Motor neuron (in vitro differentiated cells): ENCODE data around the gene NT5DC3. TPM values are rescaled to one million over a fixed set of nuclear protein-coding genes. Genes with fewer than 3 reads are reported as not detected.

Experiments used
- ATAC-seq, 8 experiments: fragments of 200-7000 bp; cut with Tn5 transposase; replicated peaks in 6 of 8; 2 replicates each; pipeline ENCODE4 v1.8.0; 2021; ENCODE audit warnings: mild to moderate bottlenecking in 8 of 8, moderate library complexity in 8 of 8
- H3K27ac ChIP-seq, 2 donors: fragments of 250-450 bp; sonication (Bioruptor Pico); 2 replicates each; pipeline ENCODE4 v1.9.0; 2021; ENCODE audit warnings: antibody characterized with exemption in 2 of 2, mild to moderate bottlenecking in 2 of 2, moderate library complexity in 1 of 2
- H3K4me1 ChIP-seq, 2 donors: fragments of 250-450 bp; sonication (Bioruptor Pico); replicated peaks in 1 of 2; 2 replicates each; pipeline ENCODE4 v1.6.1; 2021; ENCODE audit warnings: antibody characterized with exemption in 2 of 2, mild to moderate bottlenecking in 2 of 2, moderate library complexity in 1 of 2
- H3K4me3 ChIP-seq, 5 donors: fragments of 250-450 bp; sonication (Bioruptor Pico); 2 replicates each; pipeline ENCODE4 v1.9.0; 2021; ENCODE audit warnings: antibody characterized with exemption in 5 of 5, mild to moderate bottlenecking in 5 of 5, moderate library complexity in 4 of 5
- WGBS, 10 experiments: fragments of 450-650 bp; shearing (Covaris generic); methylation state at CpG; one replicate each; pipeline ENCODE4 v1.0.0; 2022; 5-methylcytosine and 5-hydroxymethylcytosine counted together
- in situ Hi-C, 9 experiments: fragments of 400-800 bp; cut with MboI; loops; one replicate each; pipeline ENCODE4 v1.15.0; 2021; ENCODE audit warnings: low sequenced_read_pairs in 9 of 9, low pct_unique_long_range_greater_than_20kb in 2 of 9; ENCODE audit not compliant: unreplicated experiment in 9 of 9
- total RNA-seq, 8 experiments: library from RNA; unstranded; fragments of 300-600 nt; gene quantifications; 2 replicates each; pipeline versions ENCODE4 v1.2.3 to v1.2.4, GENCODE V29; 2022

The NT5DC3 gene
- total RNA-seq, 8 experiments from 2014 or later = 1.0 to 7.5 (median 3.3) TPM

GRCh38 chr12:103809154-103809553, 31.9 kb downstream of the NT5DC3 start:
- WGBS, 10 experiments = 91 to 100% (median 100%) methylated on average over 1 to 4 of the region's 4 CpGs; no CpG with 5 or more reads in 4 of the 10 experiments
- no peak for ATAC-seq
- Histone ChIP-seq H3K4me1 (peaks cover 0 to 3% of the 10 kb centered on the region in 2 donors), H3K27ac (no peak overlapping the region), H3K4me3 (no peak overlapping the region)
- in situ Hi-C loops = no loop called here

DNA sequence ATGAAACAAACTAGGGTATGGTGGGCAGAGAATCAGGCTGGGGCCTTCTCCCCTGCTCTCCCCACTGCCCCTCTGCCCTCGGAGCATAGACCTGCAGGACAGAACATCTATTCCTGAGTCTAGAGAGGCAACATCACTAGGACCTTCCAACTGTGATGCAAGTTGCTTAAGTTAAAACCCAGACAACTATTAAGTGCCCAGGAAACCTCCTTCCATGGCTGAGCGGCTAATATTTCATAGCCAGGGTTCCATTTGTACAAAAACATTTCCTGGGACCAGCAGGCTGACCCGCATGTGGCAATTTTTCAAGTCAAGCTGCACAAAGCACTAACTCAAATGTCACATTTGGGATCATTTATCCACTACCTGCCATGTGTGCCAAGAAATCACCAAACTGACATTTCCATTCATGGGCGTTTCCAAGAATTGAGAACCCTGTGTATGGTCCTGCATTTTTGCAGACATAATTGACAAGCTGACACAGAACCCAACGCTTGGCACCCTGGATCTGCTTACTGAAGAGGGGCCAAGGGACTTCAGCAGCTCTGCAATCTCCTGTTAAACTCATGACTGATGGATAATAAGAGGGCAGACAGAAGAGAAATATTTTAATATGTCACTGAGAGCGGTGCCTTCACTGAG, 32.7 kb downstream of the NT5DC3 start:
- 42 to 100% (median 92%) methylated on average over 1 to 6 of the region's 6 CpGs; no CpG with 5 or more reads in 2 of the 10 experiments for WGBS, 10 experiments
- ATAC-seq = peak in 1 of 8 experiments; percentile 16
- Histone ChIP-seq H3K4me1 (peaks cover 0 to 3% of the 10 kb centered on the region in 2 donors), H3K4me3 (no peak overlapping the region), H3K27ac (no peak overlapping the region)
- in situ Hi-C loops = no loop called here

- in situ Hi-C loops = no loop called here
- Histone ChIP-seq H3K4me1 (peaks cover 0 to 3% of the 10 kb centered on the region in 2 donors), H3K4me3 (no peak overlapping the region), H3K27ac (no peak overlapping the region)
- 88 to 100% (median 97%) methylated on average over 1 to 6 of the region's 9 CpGs; no CpG with 5 or more reads in 2 of the 10 experiments for WGBS, 10 experiments
- ATAC-seq = no peak
These were observed 33.3 kb downstream of the NT5DC3 start for GRCh38 chr12:103807561-103808238.

GRCh38 chr12:103806803-103807202, 34.2 kb downstream of the NT5DC3 start:
- ATAC-seq = no peak
- in situ Hi-C loops = no loop called here
- Histone ChIP-seq H3K4me3 (no peak overlapping the region), H3K27ac (no peak overlapping the region), H3K4me1 (peaks cover 0 to 3% of the 10 kb centered on the region in 2 donors)
- 74 to 100% (median 94%) methylated on average over 1 to 4 of the region's 4 CpGs; no CpG with 5 or more reads in 2 of the 10 experiments for WGBS, 10 experiments

- 85 to 100% (median 100%) methylated on average over 1 to 3 of the region's 5 CpGs; no CpG with 5 or more reads in 3 of the 10 experiments for WGBS, 10 experiments
- no peak for ATAC-seq
- H3K4me1 ChIP-seq = peaks cover 0 to 3% of the 10 kb centered on the region in 2 donors
- no peak overlapping the region for H3K27ac ChIP-seq
- in situ Hi-C loops = no loop called here
- no peak overlapping the region for H3K4me3 ChIP-seq
These were observed 35.2 kb downstream of the NT5DC3 start for GRCh38 chr12:103805655-103806360.

DNA sequence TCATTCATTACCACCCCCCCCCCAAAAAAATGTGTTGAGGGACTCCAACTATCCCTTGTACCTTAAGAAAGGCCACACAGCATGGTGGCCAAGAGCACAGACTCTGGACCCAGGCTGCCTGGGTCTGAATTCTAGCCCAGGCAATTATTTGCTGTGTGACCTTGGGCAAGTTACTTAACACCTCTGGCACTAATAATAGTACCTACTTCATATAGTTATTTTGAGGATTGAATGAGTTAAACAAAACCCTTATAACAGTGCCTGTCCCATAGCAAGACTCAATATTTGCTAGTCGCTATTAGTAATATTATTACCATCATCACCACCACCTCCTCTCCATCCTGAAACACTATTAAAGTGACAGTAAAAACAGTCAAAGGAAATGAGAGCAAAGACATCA, 37.2 kb downstream of the NT5DC3 start:
- in situ Hi-C loops = no loop called here
- no peak for ATAC-seq
- no peak overlapping the region for H3K27ac ChIP-seq
- H3K4me3 ChIP-seq = no peak overlapping the region
- peaks cover 0 to 3% of the 10 kb centered on the region in 2 donors for H3K4me1 ChIP-seq
- 75 to 100% (median 100%) methylated on average over 1 of the region's 1 CpG; no CpG with 5 or more reads in 2 of the 10 experiments for WGBS, 10 experiments

DNA sequence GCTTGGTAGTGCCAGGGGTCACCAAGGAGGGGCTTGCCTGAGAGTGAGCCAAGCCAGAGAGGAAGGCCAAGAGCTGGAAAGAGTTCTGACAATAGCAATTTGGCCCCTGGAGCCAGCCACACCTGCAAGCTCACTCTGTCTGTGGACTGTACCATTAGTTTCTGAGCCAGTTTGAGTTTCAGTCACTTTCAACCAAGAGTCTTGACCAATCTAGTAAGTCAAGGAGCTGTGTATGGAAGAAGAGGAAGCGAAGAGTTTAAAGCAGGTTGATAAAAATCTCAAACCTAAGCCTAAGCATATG, 38.5 kb downstream of the NT5DC3 start:
- Histone ChIP-seq H3K4me1 (peaks cover 0 to 3% of the 10 kb centered on the region in 2 donors), H3K4me3 (no peak overlapping the region), H3K27ac (no peak overlapping the region)
- 67 to 100% (median 100%) methylated on average over 1 of the region's 1 CpG; no CpG with 5 or more reads in 5 of the 10 experiments for whole genome bisulfite sequencing, 10 experiments
- in situ Hi-C loops = no loop called here
- ATAC-seq = no peak

DNA sequence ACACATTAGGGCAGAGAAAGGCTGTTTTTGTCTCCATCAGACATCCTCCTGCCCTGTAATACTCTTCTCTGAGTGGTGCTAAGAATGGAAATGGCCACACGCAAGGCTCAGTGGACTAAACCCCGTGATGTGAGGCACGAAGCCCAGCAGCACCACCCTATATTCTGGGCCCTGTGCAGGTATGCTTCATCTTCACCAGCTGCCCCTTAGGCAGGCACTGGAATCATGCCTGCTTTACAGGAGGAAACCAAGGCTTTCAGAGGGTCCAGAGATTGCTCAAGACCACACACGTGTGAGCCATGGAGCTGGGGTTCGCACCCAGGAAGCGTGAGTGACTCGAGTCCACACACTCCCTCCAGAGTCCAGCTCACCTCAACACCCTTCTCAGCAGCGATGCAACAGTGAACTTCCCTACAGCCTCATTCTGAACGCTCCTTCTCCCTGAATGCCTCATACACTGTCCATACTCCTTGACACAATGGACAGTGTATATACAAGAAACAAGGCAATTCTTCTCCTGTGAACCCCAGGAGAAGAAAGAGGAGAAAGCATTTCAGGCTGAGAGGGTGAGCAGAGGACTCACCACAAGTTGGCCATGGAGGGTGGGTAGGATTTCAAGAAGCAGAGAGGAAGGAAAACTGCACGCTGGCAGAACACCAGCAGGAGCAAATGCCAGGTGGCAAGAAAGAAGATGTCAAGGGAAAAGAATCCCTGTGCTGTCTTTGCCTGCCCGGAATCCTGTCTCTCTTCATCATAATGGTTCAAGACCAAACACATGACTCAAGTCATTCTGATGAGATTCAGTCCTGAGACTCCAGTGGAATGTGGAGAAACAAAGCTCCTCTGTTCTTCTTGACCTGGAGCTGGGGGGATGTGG, 39.1 kb downstream of the NT5DC3 start:
- ATAC-seq = no peak
- in situ Hi-C loops = no loop called here
- 57 to 100% (median 89%) methylated on average over 1 to 6 of the region's 11 CpGs; no CpG with 5 or more reads in 2 of the 10 experiments for WGBS, 10 experiments
- H3K4me1 ChIP-seq = peaks cover 0 to 3% of the 10 kb centered on the region in 2 donors
- H3K4me3 ChIP-seq = no peak overlapping the region
- no peak overlapping the region for H3K27ac ChIP-seq

DNA sequence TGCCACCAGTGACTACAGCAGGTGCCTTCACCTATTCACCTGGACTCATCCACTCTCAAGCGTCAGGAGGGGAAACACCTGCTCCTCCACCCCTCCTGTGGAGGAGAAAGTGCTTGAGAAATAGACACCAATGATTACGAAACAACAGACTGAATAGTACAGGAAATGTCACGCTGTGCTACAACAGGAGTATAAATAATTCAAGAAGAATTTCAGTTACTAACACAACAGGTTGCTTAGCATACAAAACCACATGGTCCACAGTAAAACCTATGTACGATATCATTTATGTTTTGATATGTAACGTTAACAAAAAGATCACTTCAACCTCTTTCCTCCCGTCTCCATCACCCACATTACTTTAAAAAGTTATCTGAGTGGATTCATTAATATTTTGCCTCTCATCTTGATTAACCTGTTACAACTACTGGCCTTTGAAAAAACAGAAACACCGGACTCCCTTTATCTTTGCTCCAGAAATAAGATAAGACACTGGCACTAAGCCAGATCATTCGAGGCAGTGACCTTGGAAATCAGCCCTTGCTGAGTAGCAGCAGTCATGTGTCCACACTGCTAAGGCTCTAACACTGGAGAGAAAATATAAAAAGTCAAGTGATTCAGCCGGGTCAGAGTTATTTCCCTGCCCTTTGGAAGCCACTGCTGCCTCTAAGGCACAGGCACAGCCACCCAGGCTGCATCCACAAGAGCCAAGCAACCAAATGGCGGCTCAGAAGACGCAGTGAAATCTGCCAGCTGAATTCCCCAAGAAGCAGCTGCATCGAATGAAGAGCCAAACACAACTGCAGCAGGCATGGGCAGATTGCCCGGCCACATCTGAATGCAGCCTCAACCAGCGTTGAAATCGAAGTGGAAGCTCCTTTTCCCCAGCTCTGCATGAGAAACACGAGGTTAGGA, 40.9 kb downstream of the NT5DC3 start:
- no peak overlapping the region for H3K27ac ChIP-seq
- 43 to 100% (median 88%) methylated on average over 2 to 11 of the region's 16 CpGs; no CpG with 5 or more reads in 1 of the 10 experiments for WGBS, 10 experiments
- in situ Hi-C loops = no loop called here
- ATAC-seq = peak in 3 of 8 experiments; percentile 33 to 46 (median 45)
- H3K4me1 ChIP-seq = peaks cover 0 to 3% of the 10 kb centered on the region in 2 donors
- no peak overlapping the region for H3K4me3 ChIP-seq

GRCh38 chr12:103799504-103799856, 41.6 kb downstream of the NT5DC3 start:
- Histone ChIP-seq H3K4me3 (no peak overlapping the region), H3K27ac (no peak overlapping the region), H3K4me1 (peaks cover 2% of the 10 kb centered on the region in 2 donors)
- no peak for ATAC-seq
- 97 to 100% (median 100%) methylated on average over 1 to 4 of the region's 4 CpGs; no CpG with 5 or more reads in 5 of the 10 experiments for WGBS, 10 experiments
- in situ Hi-C loops = no loop called here

DNA sequence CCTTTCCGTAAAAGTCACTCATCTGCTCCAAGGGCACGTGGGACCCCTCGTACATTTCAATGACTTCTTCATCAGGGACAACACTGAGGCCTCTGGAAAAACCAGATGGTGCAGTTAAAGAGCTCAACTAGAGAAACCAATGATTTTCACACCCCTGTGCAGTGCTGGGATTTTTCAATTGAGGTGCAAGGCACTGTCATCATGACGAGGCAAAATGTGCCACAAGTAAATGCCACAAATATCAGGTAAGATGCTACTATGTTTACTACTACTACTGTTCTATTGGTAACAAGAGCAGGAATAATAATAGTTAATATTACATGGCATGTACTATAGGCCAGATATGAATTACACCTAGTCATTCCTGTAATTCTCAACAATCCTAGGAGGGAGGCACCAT, 42.4 kb downstream of the NT5DC3 start:
- no peak for ATAC-seq
- H3K27ac ChIP-seq = no peak overlapping the region
- no peak overlapping the region for H3K4me3 ChIP-seq
- in situ Hi-C loops = no loop called here
- H3K4me1 ChIP-seq = peaks cover 4 to 6% of the 10 kb centered on the region in 2 donors
- WGBS, 10 experiments = 80 to 100% (median 93%) methylated on average over 1 to 4 of the region's 4 CpGs; no CpG with 5 or more reads in 1 of the 10 experiments
